ENCODE data around the gene TAAR2.
A peak's percentile ranks its signal among the peaks of the same experiment; 100 is the strongest.
"Not testable (repeated sequence)": the region's sequence is repeated elsewhere in the genome, so short reads cannot be mapped to it uniquely, and the experiment has no call there.

The TAAR2 gene

GRCh38 chr6:132643547-132643946 lies 19.5 kb upstream of the TAAR2 start:
- TF ChIP-seq CTCF (IDR thresholded peaks at IDR 0.05; ENCODE audit: insufficient read depth, low read depth, low read length, missing control alignments), result no peak
- no peak overlapping the region for H3K4me3 ChIP-seq (ENCODE audit: low read depth, low read length)
- DNase-seq (ENCODE audit: low read depth), result peak; percentile 11

- not testable (repeated sequence) for H3K4me3 ChIP-seq (ENCODE audit: low read depth, low read length); DNase-seq (ENCODE audit: low read depth)
Observed at GRCh38 chr6:132637135-132637534, 13.1 kb upstream of the TAAR2 start.

GRCh38 chr6:132635906-132636305 lies 11.8 kb upstream of the TAAR2 start:
- not testable (repeated sequence) for DNase-seq (ENCODE audit: low read depth); H3K4me3 ChIP-seq (ENCODE audit: low read depth, low read length)

- DNase-seq (ENCODE audit: low read depth); H3K4me3 ChIP-seq (ENCODE audit: low read depth, low read length): not testable (repeated sequence)
Observed at GRCh38 chr6:132635288-132635687, 11.2 kb upstream of the TAAR2 start.

GRCh38 chr6:132634796-132635195 lies 10.7 kb upstream of the TAAR2 start:
- TF ChIP-seq CTCF (IDR thresholded peaks at IDR 0.05; ENCODE audit: insufficient read depth, low read depth, low read length, missing control alignments), result no peak
- no peak overlapping the region for H3K4me3 ChIP-seq (ENCODE audit: low read depth, low read length)
- no peak for DNase-seq (ENCODE audit: low read depth)

- DNase-seq (ENCODE audit: low read depth), result no peak
- H3K4me3 ChIP-seq (ENCODE audit: low read depth, low read length), result no peak overlapping the region
- TF ChIP-seq CTCF (IDR thresholded peaks at IDR 0.05; ENCODE audit: insufficient read depth, low read depth, low read length, missing control alignments), result no peak
Observed at GRCh38 chr6:132633362-132633761, 9.3 kb upstream of the TAAR2 start.

GRCh38 chr6:132623106-132623845 lies 799 bp downstream of the TAAR2 start:
- no peak for TF ChIP-seq CTCF (IDR thresholded peaks at IDR 0.05; ENCODE audit: insufficient read depth, low read depth, low read length, missing control alignments)
- no peak overlapping the region for H3K4me3 ChIP-seq (ENCODE audit: low read depth, low read length)
- DNase-seq (ENCODE audit: low read depth), result no peak

GRCh38 chr6:132616677-132617076 lies 7.4 kb downstream of the TAAR2 start:
- H3K4me3 ChIP-seq (ENCODE audit: low read depth, low read length), result no peak overlapping the region
- no peak for DNase-seq (ENCODE audit: low read depth)
- TF ChIP-seq CTCF (IDR thresholded peaks at IDR 0.05; ENCODE audit: insufficient read depth, low read depth, low read length, missing control alignments), result no peak
